HepG2 (cell line): ENCODE data around the gene NMNAT3. TPM values are rescaled to one million over a fixed set of nuclear protein-coding genes. Genes with fewer than 3 reads are reported as not detected.

Source experiments
- ATAC-seq: fragments of 200-7000 bp; cut with Tn5 transposase; 3 replicates; pipeline ENCODE4 v1.9.1; 2020; ENCODE audit warnings: mild to moderate bottlenecking, moderate library complexity
- BruUV-seq: library from RNA; stranded (reverse); fragments of 400-500 nt; replicated peaks from 2 replicates; lab custom pipeline; 2021; lab: Mats Ljungman, UMichigan
- CTCF ChIA-PET: fragments of 300-600 bp; formaldehyde crosslinking; extraction: SDS; loops from one replicate; lab custom pipeline; 2021; ENCODE audit warnings: low total read pairs, inconsistent platforms, low intra/inter-chr PET ratio; lab: Yijun Ruan, JAX
- POLR2A ChIA-PET: fragments of 350-600 bp; sonication (Branson Sonifier 250); formaldehyde crosslinking; loops from one replicate; lab custom pipeline; 2020; ENCODE audit warnings: antibody characterized with exemption, inconsistent platforms; lab: Yijun Ruan, JAX
- DNase-seq: peaks from one replicate; pipeline ENCODE4 v3.0.0-alpha.2; 2015; ENCODE audit warnings: low spot score
- FAIRE-seq: peaks from 3 replicates; lab custom pipeline; 2011; peaks lifted over from hg19 to GRCh38; lab: Jason Lieb, UNC
- H2AFZ ChIP-seq: one replicate; pipeline ENCODE4 v1.6.1; 2011; ENCODE audit warnings: low read length, inconsistent platforms
- H3K27ac ChIP-seq: fragments of 300-600 bp; 3 replicates; pipeline ENCODE4 v1.8.0; 2011; ENCODE audit warnings: mixed run types, mild to moderate bottlenecking, mixed read lengths, low read length, inconsistent platforms; ENCODE audit not compliant: insufficient read depth; ENCODE audit errors: extremely low read length
- H3K27me3 ChIP-seq, 2 experiments: fragments of 200-600 bp in 1 of 2; 2 replicates in 1 of 2; 3 replicates in 1 of 2; pipeline versions ENCODE4 v1.6.0 to v1.8.0; 2011; ENCODE audit warnings: low read length in 2 of 2, mild to moderate bottlenecking in 2 of 2, moderate library complexity in 2 of 2, inconsistent platforms in 1 of 2; ENCODE audit not compliant: insufficient read depth in 2 of 2, control insufficient read depth in 1 of 2
- H3K36me3 ChIP-seq, 2 experiments: fragments of 200-600 bp in 1 of 2; replicated peaks in 1 of 2; 2 replicates in 1 of 2; 3 replicates in 1 of 2; pipeline versions ENCODE4 v1.5.1 to v1.8.0; 2011; ENCODE audit warnings: low read length in 2 of 2, inconsistent platforms in 1 of 2; ENCODE audit not compliant: insufficient read depth in 2 of 2, control insufficient read depth in 1 of 2
- H3K4me1 ChIP-seq: 2 replicates; pipeline ENCODE4 v1.5.1; 2012; ENCODE audit warnings: low read length, inconsistent platforms; ENCODE audit not compliant: insufficient read depth
- H3K4me2 ChIP-seq: 2 replicates; pipeline ENCODE4 v1.6.0; 2011; ENCODE audit warnings: low read depth, low read length, inconsistent platforms
- H3K4me3 ChIP-seq, 3 experiments: fragments of 200-600 bp in 1 of 3; sonication (generic), shearing (Covaris generic) in 1 of 3; replicated peaks in 1 of 3; 2 replicates each; pipeline ENCODE4 v1.5.1; 2011 to 2016; ENCODE audit warnings: low read length in 3 of 3, inconsistent platforms in 2 of 3, low read depth in 2 of 3, mild to moderate bottlenecking in 2 of 3, control low read depth in 1 of 3, mixed read lengths in 1 of 3; ENCODE audit not compliant: insufficient read depth in 1 of 3
- H3K79me2 ChIP-seq: one replicate; pipeline ENCODE4 v1.6.1; 2011; ENCODE audit warnings: low read length, inconsistent platforms; ENCODE audit not compliant: insufficient read depth
- H3K9ac ChIP-seq: 2 replicates; pipeline ENCODE4 v1.6.0; 2011; ENCODE audit warnings: mild to moderate bottlenecking, low read depth, low read length, inconsistent platforms; ENCODE audit not compliant: insufficient read depth
- H3K9me3 ChIP-seq: 2 replicates; pipeline ENCODE4 v1.5.1; 2012; ENCODE audit warnings: mild to moderate bottlenecking, low read length
- H4K20me1 ChIP-seq: 2 replicates; pipeline ENCODE4 v1.6.0; 2011; ENCODE audit warnings: inconsistent platforms, mild to moderate bottlenecking, low read length, moderate library complexity; ENCODE audit not compliant: insufficient read depth
- CREBL2 ChIP-seq: sonication (generic); formaldehyde crosslinking; IDR thresholded peaks from 2 replicates; pipeline ENCODE4 v1.8.1; 2023; ENCODE audit warnings: missing genetic modification reagents, mild to moderate bottlenecking, borderline replicate concordance
- FOXA1 ChIP-seq, 2 experiments: fragments of 450-650 bp in 1 of 2; sonication (generic) in 1 of 2; formaldehyde crosslinking in 1 of 2; IDR thresholded peaks; 2 replicates each; pipeline versions ENCODE4 v1.4.0 to v1.6.1; 2016 to 2020; ENCODE audit warnings: missing genetic modification reagents in 1 of 2
- HIVEP1 ChIP-seq: sonication (generic); formaldehyde crosslinking; IDR thresholded peaks from 2 replicates; pipeline ENCODE4 v1.4.0; 2020; ENCODE audit warnings: mild to moderate bottlenecking, missing genetic modification reagents
- KAT7 ChIP-seq: IDR thresholded peaks from 2 replicates; pipeline ENCODE4 v1.6.1; 2018; ENCODE audit warnings: borderline replicate concordance, missing compliant biosample characterization
- KDM6A ChIP-seq: IDR thresholded peaks from 2 replicates; pipeline ENCODE4 v1.6.1; 2016; ENCODE audit warnings: low read depth
- KLF12 ChIP-seq: sonication (generic); formaldehyde crosslinking; IDR thresholded peaks from 2 replicates; pipeline ENCODE4 v1.4.0; 2020; ENCODE audit warnings: missing genetic modification reagents, borderline replicate concordance
- MIER3 ChIP-seq: IDR thresholded peaks from 2 replicates; pipeline ENCODE4 v1.6.1; 2016; ENCODE audit warnings: missing compliant biosample characterization, borderline replicate concordance
- NCOA5 ChIP-seq: sonication (generic); formaldehyde crosslinking; IDR thresholded peaks from 2 replicates; pipeline ENCODE4 v1.4.0; 2020; ENCODE audit warnings: missing genetic modification reagents
- NFKBIZ ChIP-seq: IDR thresholded peaks from 2 replicates; pipeline ENCODE4 v1.6.1; 2018; ENCODE audit warnings: missing genetic modification reagents, missing compliant biosample characterization
- PHF21A ChIP-seq: sonication (generic); formaldehyde crosslinking; IDR thresholded peaks from 2 replicates; pipeline ENCODE4 v1.5.0; 2020; ENCODE audit warnings: mild to moderate bottlenecking, missing genetic modification reagents
- RFX3 ChIP-seq: IDR thresholded peaks from 2 replicates; pipeline ENCODE4 v1.6.1; 2016; ENCODE audit warnings: missing biosample characterization, missing genetic modification reagents
- SNRNP70 ChIP-seq: fragments of 200-400 bp; formaldehyde crosslinking; IDR thresholded peaks from 2 replicates; pipeline ENCODE4 v1.6.1; 2017; ENCODE audit warnings: mild to moderate bottlenecking, low read depth, low read length, moderate library complexity
- ZKSCAN5 ChIP-seq: sonication (generic); formaldehyde crosslinking; IDR thresholded peaks from 2 replicates; pipeline ENCODE4 v1.5.1; 2020; ENCODE audit warnings: mild to moderate bottlenecking, missing genetic modification reagents
- ZNF205 ChIP-seq: IDR thresholded peaks from 2 replicates; pipeline ENCODE4 v1.6.1; 2018; ENCODE audit warnings: missing biosample characterization, missing genetic modification reagents
- ZNF468 ChIP-seq: sonication (generic); formaldehyde crosslinking; IDR thresholded peaks from 2 replicates; pipeline ENCODE4 v1.8.0; 2022; ENCODE audit warnings: mild to moderate bottlenecking, moderate library complexity, missing genetic modification reagents
- ZNF749 ChIP-seq: sonication (generic); formaldehyde crosslinking; IDR thresholded peaks from 2 replicates; pipeline ENCODE4 v1.8.0; 2022; ENCODE audit warnings: mild to moderate bottlenecking, missing genetic modification reagents, moderate library complexity, borderline replicate concordance
- ZNF780A ChIP-seq: sonication (generic); formaldehyde crosslinking; IDR thresholded peaks from 2 replicates; pipeline ENCODE4 v1.8.0; 2022; ENCODE audit warnings: mild to moderate bottlenecking, missing genetic modification reagents, moderate library complexity
- ZNF781 ChIP-seq: sonication (generic); formaldehyde crosslinking; IDR thresholded peaks from 2 replicates; pipeline ENCODE4 v1.5.1; 2020; ENCODE audit warnings: borderline replicate concordance, mild to moderate bottlenecking, missing genetic modification reagents; ENCODE audit errors: not compliant biosample characterization
- WGBS: methylation state at CpG from one replicate; pipeline ENCODE4 v1.1.6; 2017; ENCODE audit warnings: low lambda C conversion rate; 5-methylcytosine and 5-hydroxymethylcytosine counted together
- in situ Hi-C: cut with HindIII; loops from 2 replicates; pipeline ENCODE4 v1.10.0; 2017; ENCODE audit warnings: low pct_unique_long_range_greater_than_20kb; ENCODE audit not compliant: extremely low pct_ligation_motif_present
- intact Hi-C: fragments of 100-400 bp; cut with micrococcal nuclease; formaldehyde crosslinking; loops from one replicate; pipeline ENCODE4 v1.10.0; 2022; ENCODE audit not compliant: unreplicated experiment
- polyA plus RNA-seq, 8 experiments: library from polyadenylated mRNA; depleted of rRNA in 3 of 8; stranded (reverse) in 7 of 8; unstranded in 1 of 8; fragments of >200 nt; fragmentation: Illumina TruSeq in 4 of 8; extraction: Trizol in 4 of 8; gene quantifications; 2 replicates each; pipeline versions ENCODE4 v1.2.1 to v1.2.3, GENCODE V29; 2011 to 2016; ENCODE audit warnings: low read depth in 4 of 8, missing spikeins in 1 of 8, mixed read lengths in 1 of 8; ENCODE audit not compliant: insufficient read depth in 1 of 8
- total RNA-seq, 5 experiments: library from RNA; depleted of rRNA; stranded (reverse); fragments of >200 nt; fragmentation: Illumina TruSeq; extraction: Trizol; gene quantifications; 2 replicates each; pipeline ENCODE4 v1.2.3, GENCODE V29; 2016; ENCODE audit warnings: low read depth in 1 of 5
- TF ChIP-seq, protein P1 (sequence below), 2 experiments: sonication (generic) in 1 of 2; formaldehyde crosslinking in 1 of 2; IDR thresholded peaks; 2 replicates each; pipeline versions ENCODE4 v1.5.1 to v1.6.1; 2011 to 2020; ENCODE audit warnings: borderline replicate concordance in 1 of 2, low read depth in 1 of 2, low read length in 1 of 2, mild to moderate bottlenecking in 1 of 2, missing genetic modification reagents in 1 of 2, moderate library complexity in 1 of 2

The NMNAT3 gene
- total and polyA plus RNA-seq, 2 of the 13 experiments (the other 11 are each of a cell fraction or from before 2014, with no cell fraction given), result 6.1 to 7.0 TPM

DNA sequence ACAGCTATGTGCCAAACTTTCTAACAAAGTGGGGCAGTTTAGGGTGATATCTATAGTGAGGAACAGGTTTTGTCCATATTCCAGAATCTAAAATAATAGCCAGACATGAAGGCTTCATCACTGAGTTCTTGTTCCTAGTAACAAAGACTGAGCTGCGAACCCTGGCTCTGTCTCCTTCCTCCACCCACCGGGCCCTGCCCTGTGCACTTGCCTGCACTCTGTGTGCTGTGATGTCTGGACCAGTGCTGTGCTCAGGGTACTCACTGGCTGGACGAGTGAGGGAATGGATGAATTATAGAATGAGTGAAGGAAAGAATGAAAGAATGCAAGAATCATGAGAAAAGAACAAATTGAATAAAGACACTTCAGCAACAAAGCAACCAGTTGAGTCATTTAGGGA, 8.9 kb upstream of the NMNAT3 start:
- peaks cover 0 to 5% of the 10 kb centered on the region in 2 experiments; a peak in 1 of 5 replicates for H3K27me3 ChIP-seq
- H3K79me2 ChIP-seq, result no peaks in the 10 kb centered on the region
- no peaks in the 10 kb centered on the region for H3K9me3 ChIP-seq
- CTCF ChIA-PET, result no interaction called here
- FAIRE-seq (no peak), ATAC-seq (no peak), DNase-seq (no peak)
- no peak overlapping the region for H3K4me3 ChIP-seq
- TF ChIP-seq ZNF205 (CRISPR knock-in tag) (no peak), RFX3 (CRISPR knock-in tag) (no peak), ZNF780A (CRISPR knock-in tag) (no peak)
- POLR2A ChIA-PET, result no interaction called here
- H4K20me1 ChIP-seq, result no peaks in the 10 kb centered on the region
- 0% methylated on average over 3 of the region's 3 CpGs for WGBS
- intact Hi-C loops (no loop called here), in situ Hi-C loops (no loop called here)
- H2AFZ ChIP-seq, result no peak overlapping the region
- H3K27ac ChIP-seq, result no peak overlapping the region
- no TSS peak for BruUV-seq
- no peak overlapping the region for H3K4me2 ChIP-seq
- no peaks in the 10 kb centered on the region for H3K4me1 ChIP-seq
- H3K9ac ChIP-seq, result no peak overlapping the region
- H3K36me3 ChIP-seq, result no peaks in the 10 kb centered on the region

- no peak overlapping the region for H3K9ac ChIP-seq
- H3K4me3 ChIP-seq, result no peak overlapping the region
- peaks cover 0 to 5% of the 10 kb centered on the region in 2 experiments; a peak in 1 of 5 replicates for H3K27me3 ChIP-seq
- no peaks in the 10 kb centered on the region for H3K9me3 ChIP-seq
- no peak overlapping the region for H3K4me2 ChIP-seq
- ATAC-seq (no peak), FAIRE-seq (no peak), DNase-seq (no peak)
- ChIA-PET POLR2A (no interaction called here), CTCF (no interaction called here)
- no peaks in the 10 kb centered on the region for H3K4me1 ChIP-seq
- in situ Hi-C loops (no loop called here), intact Hi-C loops (no loop called here)
- H3K27ac ChIP-seq, result no peak overlapping the region
- no peak overlapping the region for H2AFZ ChIP-seq
- H4K20me1 ChIP-seq, result no peaks in the 10 kb centered on the region
- no peaks in the 10 kb centered on the region for H3K79me2 ChIP-seq
- 0% methylated on average over 3 of the region's 3 CpGs for WGBS
- BruUV-seq, result no TSS peak
- no peaks in the 10 kb centered on the region for H3K36me3 ChIP-seq
- TF ChIP-seq ZNF749, result no peak
- TF ChIP-seq, protein P1, sequence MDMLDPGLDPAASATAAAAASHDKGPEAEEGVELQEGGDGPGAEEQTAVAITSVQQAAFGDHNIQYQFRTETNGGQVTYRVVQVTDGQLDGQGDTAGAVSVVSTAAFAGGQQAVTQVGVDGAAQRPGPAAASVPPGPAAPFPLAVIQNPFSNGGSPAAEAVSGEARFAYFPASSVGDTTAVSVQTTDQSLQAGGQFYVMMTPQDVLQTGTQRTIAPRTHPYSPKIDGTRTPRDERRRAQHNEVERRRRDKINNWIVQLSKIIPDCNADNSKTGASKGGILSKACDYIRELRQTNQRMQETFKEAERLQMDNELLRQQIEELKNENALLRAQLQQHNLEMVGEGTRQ (IDR thresholded peaks at IDR 0.05; ENCODE audit: low read depth, low read length), result no peak
- TF ChIP-seq, protein P1 (CRISPR knock-in tag; IDR thresholded peaks at IDR 0.05; ENCODE audit: borderline replicate concordance), result no peak
- no peak for TF ChIP-seq MIER3 (CRISPR knock-in tag)
- TF ChIP-seq FOXA1 (IDR thresholded peaks at IDR 0.05), result no peak
- no peak for TF ChIP-seq FOXA1 (CRISPR knock-in tag; IDR thresholded peaks at IDR 0.05)
- TF ChIP-seq ZNF468, result no peak
- TF ChIP-seq HIVEP1, result no peak
- no peak for TF ChIP-seq KDM6A (CRISPR knock-in tag)
- TF ChIP-seq KLF12 (CRISPR knock-in tag), result no peak
- no peak for TF ChIP-seq KAT7 (CRISPR knock-in tag)
- no peak for TF ChIP-seq NFKBIZ
- no peak for TF ChIP-seq ZNF781 (CRISPR knock-in tag)
- no peak for TF ChIP-seq PHF21A (CRISPR knock-in tag)
- TF ChIP-seq CREBL2 (CRISPR knock-in tag), result no peak
- TF ChIP-seq NCOA5, result no peak
- no peak for TF ChIP-seq SNRNP70
- no peak for TF ChIP-seq ZKSCAN5
Observed at GRCh38 chr3:139686206-139686605, 8.4 kb upstream of the NMNAT3 start.
